ENCODE measurements around the gene IFIT1.
A peak's percentile ranks its signal among the peaks of the same experiment; 100 is the strongest.

The IFIT1 gene

DNA sequence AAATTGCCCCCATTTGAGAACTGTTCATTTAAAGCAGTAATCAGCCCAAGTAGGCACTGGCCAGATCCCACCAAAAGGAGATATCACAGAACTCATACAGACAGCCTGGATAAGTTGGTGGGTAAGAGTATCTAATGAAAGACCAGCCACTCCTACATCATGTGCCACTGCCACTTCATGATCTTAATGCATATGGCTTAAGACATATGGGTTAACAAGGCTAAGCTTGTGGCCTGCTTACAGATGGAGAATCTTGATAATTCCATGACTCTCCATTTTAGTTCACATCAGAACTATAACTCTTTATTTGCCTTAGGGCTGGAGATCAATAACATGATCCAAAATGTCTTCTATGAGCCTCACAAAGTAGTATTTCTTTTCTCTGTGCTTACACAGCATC, 21.3 kb upstream of the IFIT1 start:
- Mint-ChIP-seq H3K27me3 (ENCODE audit: low read depth) (no peaks in the 10 kb centered on the region), H3K27ac (no peak overlapping the region), H3K9me3 (no peaks in the 10 kb centered on the region), H3K4me3 (no peak overlapping the region), H3K4me1 (peaks cover 46% of the 10 kb centered on the region), H3K36me3 (ENCODE audit: low read depth) (no peaks in the 10 kb centered on the region)
- TF ChIP-seq, protein P1, sequence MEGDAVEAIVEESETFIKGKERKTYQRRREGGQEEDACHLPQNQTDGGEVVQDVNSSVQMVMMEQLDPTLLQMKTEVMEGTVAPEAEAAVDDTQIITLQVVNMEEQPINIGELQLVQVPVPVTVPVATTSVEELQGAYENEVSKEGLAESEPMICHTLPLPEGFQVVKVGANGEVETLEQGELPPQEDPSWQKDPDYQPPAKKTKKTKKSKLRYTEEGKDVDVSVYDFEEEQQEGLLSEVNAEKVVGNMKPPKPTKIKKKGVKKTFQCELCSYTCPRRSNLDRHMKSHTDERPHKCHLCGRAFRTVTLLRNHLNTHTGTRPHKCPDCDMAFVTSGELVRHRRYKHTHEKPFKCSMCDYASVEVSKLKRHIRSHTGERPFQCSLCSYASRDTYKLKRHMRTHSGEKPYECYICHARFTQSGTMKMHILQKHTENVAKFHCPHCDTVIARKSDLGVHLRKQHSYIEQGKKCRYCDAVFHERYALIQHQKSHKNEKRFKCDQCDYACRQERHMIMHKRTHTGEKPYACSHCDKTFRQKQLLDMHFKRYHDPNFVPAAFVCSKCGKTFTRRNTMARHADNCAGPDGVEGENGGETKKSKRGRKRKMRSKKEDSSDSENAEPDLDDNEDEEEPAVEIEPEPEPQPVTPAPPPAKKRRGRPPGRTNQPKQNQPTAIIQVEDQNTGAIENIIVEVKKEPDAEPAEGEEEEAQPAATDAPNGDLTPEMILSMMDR (IDR thresholded peaks at IDR 0.05; ENCODE audit: unreplicated experiment in 3 of 3): no peak

DNA sequence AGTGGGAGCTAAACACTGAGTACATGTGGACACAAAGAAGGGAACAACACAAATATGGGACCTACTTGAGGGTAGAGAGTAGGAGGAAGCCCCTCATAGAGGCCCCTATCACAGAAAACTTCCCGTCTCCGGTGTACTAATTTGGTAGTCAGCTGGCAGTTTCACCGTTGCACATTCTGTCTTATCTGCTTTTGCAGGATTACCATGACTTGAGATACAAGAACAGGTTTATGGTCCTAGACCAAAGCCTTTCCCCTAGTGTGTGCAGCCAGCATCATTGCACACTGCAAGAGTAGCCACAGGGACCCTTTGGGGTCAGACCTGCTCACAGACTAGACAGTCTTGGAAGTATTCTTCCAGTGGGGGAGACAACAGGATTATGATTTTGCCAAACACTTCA, 20.4 kb upstream of the IFIT1 start:
- Mint-ChIP-seq H3K9me3 (no peaks in the 10 kb centered on the region), H3K4me1 (peaks cover 46% of the 10 kb centered on the region), H3K4me3 (no peak overlapping the region), H3K36me3 (ENCODE audit: low read depth) (no peaks in the 10 kb centered on the region), H3K27me3 (ENCODE audit: low read depth) (no peaks in the 10 kb centered on the region), H3K27ac (no peak overlapping the region)
- TF ChIP-seq, protein P1 (IDR thresholded peaks at IDR 0.05; ENCODE audit: unreplicated experiment in 3 of 3): no peak

DNA sequence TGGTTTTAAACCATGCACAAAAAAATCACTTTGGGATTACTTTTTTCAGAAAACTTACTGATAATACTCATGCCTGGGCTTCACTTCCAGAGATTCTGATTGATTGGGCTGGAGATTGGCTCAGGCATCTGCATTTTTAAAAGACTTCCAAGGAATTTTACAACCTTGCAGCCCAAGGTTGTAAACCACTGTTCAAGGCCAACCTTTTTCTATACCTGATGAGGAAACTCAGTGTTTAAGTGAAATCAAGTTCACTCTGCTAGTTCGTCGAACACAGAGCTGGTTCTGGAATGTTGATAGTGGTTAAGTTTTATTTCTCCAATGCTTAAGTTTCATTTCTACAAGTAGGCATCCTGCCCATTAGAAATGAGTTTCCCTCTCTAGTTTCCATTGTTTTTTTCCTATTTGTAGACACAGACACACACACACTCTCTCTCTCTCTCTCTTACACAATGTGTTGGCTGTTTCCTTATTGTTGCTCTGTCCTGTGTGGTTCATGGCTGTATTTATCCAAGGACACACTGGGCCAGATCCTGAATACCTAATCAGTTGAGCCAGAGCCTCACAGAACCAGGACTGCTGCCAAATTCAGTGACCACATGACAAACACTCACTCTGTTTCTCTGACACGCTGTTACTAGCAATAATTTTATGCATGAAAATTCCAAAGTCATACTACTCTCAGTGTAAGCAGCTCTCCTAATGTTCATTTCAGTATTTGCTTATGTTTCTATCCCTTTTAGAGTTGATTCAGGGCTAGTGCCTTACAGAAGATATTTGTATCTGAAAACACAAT, 18.3 kb upstream of the IFIT1 start:
- Mint-ChIP-seq H3K4me1 (peaks cover 32% of the 10 kb centered on the region), H3K36me3 (ENCODE audit: low read depth) (no peaks in the 10 kb centered on the region), H3K9me3 (no peaks in the 10 kb centered on the region), H3K4me3 (no peak overlapping the region), H3K27me3 (ENCODE audit: low read depth) (no peaks in the 10 kb centered on the region), H3K27ac (peak overlapping the region; percentile 28 to 69 (median 67))
- TF ChIP-seq, protein P1 (IDR thresholded peaks at IDR 0.05; ENCODE audit: unreplicated experiment in 3 of 3): no peak

DNA sequence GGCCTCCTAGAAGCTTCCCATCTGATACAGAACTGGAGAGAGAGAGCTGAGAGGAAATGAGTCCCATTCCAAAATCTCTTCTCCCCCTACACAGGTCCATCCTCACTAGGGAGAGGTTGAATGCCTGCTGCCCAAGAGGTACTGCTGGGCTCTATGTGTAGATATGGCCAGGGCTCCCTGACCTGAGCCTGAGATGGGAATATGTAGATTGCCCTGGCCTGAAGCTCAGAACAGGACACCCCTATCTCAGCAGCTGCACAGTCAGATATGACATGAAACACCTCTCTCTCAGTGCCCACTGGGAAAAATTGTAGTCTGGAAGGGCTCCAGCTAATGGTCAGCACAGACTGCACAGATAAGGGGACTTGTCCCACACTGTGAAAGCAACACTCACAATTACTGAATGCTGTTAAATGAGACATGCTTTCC, 17.7 kb upstream of the IFIT1 start:
- H3K27ac Mint-ChIP-seq: peak overlapping the region in 2 of 3 experiments; percentile 67 to 69
- H3K27me3 Mint-ChIP-seq (ENCODE audit: low read depth): no peaks in the 10 kb centered on the region
- H3K4me1 Mint-ChIP-seq: peaks cover 26% of the 10 kb centered on the region
- no peaks in the 10 kb centered on the region for H3K9me3 Mint-ChIP-seq
- TF ChIP-seq, protein P1 (IDR thresholded peaks at IDR 0.05; ENCODE audit: unreplicated experiment in 3 of 3): no peak
- no peak overlapping the region for H3K4me3 Mint-ChIP-seq
- H3K36me3 Mint-ChIP-seq (ENCODE audit: low read depth): no peaks in the 10 kb centered on the region

DNA sequence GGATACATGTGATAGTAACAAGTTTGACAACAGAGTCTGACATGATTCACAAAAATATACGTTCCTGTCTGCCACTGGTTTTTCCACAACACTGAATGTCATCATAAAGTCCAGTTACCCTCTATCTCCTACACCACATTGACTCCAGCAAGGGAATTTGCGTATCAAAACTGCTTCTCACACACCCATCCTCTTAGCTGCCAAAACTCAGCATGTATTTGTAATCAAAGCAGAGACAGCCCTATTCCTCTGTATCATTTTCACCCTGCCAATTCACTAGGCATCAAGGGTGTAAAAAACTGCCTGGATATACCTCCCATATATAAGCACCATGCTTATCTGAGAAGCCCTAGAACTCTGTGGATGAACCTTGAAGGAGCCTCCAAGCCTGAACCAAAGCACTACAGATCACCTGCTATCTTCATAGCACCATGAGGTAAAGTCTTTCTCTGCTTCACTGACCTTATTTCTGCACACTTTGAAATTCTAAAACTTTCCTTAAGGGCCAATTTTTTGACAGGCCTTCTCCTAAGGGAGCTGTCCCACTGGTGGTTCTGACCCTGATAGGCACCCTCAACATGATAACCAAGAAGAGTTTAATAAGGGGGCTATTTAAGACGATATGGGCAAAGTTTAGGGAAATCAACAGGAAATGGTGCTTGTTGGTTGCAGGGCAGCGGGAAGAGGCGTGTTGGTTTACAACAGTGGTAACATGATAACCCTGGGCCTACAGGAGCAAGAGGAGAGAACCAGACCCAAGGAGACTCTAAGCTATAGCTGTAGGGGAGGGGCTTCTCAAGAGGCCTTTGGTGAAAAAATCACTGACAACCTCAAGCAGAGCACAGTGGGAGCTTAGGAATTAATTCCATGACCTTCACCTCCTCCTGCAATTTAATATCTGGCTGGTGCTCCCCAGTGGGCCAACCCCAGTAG, 14.5 kb upstream of the IFIT1 start, which contains the start of gene IFIT1B:
Gene IFIT1B, plus strand, starts transcription at position 352 of the 933 bp plus-strand sequence. Its CDS starts 80 bp downstream, at position 432.
- H3K27me3 Mint-ChIP-seq (ENCODE audit: low read depth): no peaks in the 10 kb centered on the region

More for the DNA sequence above, 14.5 kb upstream of the IFIT1 start, which contains the start of gene IFIT1B:
- Mint-ChIP-seq H3K36me3 (ENCODE audit: low read depth) (no peaks in the 10 kb centered on the region), H3K4me1 (peaks cover 13% of the 10 kb centered on the region), H3K4me3 (no peak within 1 kb of the TSS), H3K9me3 (no peaks in the 10 kb centered on the region), H3K27ac (peak within 1 kb of the TSS in 1 of 3 experiments; percentile 19)
- TF ChIP-seq, protein P1 (IDR thresholded peaks at IDR 0.05; ENCODE audit: unreplicated experiment in 3 of 3): no peak

All from nephron (organoid).